ENCODE data around the gene DLL3. TPM values are rescaled to one million over a fixed set of nuclear protein-coding genes. Genes with fewer than 3 reads are reported as not detected.
A peak's percentile ranks its signal among the peaks of the same experiment; 100 is the strongest.

DLL3 gene
- total RNA-seq, 1 experiment from 2014 or later = 0.17 TPM

DNA sequence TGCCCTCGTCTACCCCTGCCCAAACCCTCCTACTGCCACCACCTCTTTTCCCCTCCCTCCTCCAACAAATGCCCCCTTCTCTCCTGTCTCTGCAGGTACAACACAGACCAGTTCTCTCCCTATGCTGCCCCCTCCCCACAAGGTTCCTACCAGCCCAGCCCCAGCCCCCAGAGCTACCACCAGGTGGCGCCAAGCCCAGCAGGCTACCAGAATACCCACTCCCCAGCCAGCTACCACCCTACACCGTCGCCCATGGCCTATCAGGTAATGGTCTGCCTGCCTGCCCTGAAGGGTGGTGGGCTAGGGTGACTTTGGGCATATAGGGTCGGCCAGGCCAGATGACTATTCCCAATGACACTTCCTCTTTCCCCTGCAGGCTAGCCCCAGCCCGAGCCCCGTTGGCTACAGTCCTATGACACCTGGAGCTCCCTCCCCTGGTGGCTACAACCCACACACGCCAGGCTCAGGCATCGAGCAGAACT lies 24.6 kb upstream of the DLL3 start:
- H3K36me3 ChIP-seq (ENCODE audit: control insufficient read depth in 1 of 2, insufficient read depth in 2 of 2, low read length in 2 of 2) = peaks cover 40 to 62% of the 10 kb centered on the region in 2 experiments; a peak in 3 of 4 replicates
- DNase-seq (ENCODE audit: low read depth, low spot score) = no peak
- H3K27me3 ChIP-seq (ENCODE audit: insufficient read depth, low read length) = no peaks in the 10 kb centered on the region
- H3K4me1 ChIP-seq (ENCODE audit: control insufficient read depth in 1 of 2, insufficient read depth in 2 of 2, low read length in 2 of 2) = no peaks in the 10 kb centered on the region
- RAD21 ChIA-PET (ENCODE audit: low non-redundant PET in 1 of 2, low total read pairs in 2 of 2, uncharacterized antibody in 2 of 2, unreplicated experiment in 2 of 2) = interaction anchor here in 1 of 2 experiments (0.6 kb wide), 1 partner anchor 29 kb away, joined by 3 read pairs; the partner anchor contains the start of gene SUPT5H
- no TSS peak for BruUV-seq (replicated peaks)
- H3K9me3 ChIP-seq (ENCODE audit: control insufficient read depth in 1 of 2, insufficient read depth in 1 of 2, low read depth in 1 of 2, low read length in 2 of 2) = no peaks in the 10 kb centered on the region
- CTCF ChIA-PET = interaction anchor here (0.7 to 3.5 kb wide), 8 partner anchors 9 to 198 kb away, joined by 3 to 24 read pairs (median 4); partner anchors contain the start of genes EID2 and EID2B
- no peak overlapping the region for H3K4me2 ChIP-seq (ENCODE audit: low read length)
- H3K27ac ChIP-seq (ENCODE audit: low read depth, low read length) = no peak overlapping the region
- intact Hi-C loops (cut with micrococcal nuclease) = loop anchor here (1.0 kb wide), 2 partner anchors 58 to 198 kb away; partner anchors contain the start of gene EID2B
- POLR2A ChIA-PET = interaction anchor here (2.4 kb wide), 1 partner anchor 38 kb away, joined by 8 read pairs; the partner anchor contains the start of gene RPS16
- H3K9me2 ChIP-seq (ENCODE audit: insufficient read depth) = no peaks in the 10 kb centered on the region
- ATAC-seq = peak; percentile 82
- H3K4me3 ChIP-seq (replicated peaks in 1 of 2; ENCODE audit: low read depth in 1 of 2, low read length in 2 of 2) = no peak overlapping the region
- TF ChIP-seq FOSL1 (IDR thresholded peaks at IDR 0.05; ENCODE audit: low read depth) = no peak
- TF ChIP-seq RAD21 (IDR thresholded peaks at IDR 0.05; ENCODE audit: low read depth) = peak; percentile 34; the same call in 1 of the 2 replicates
- TF ChIP-seq, protein P1, sequence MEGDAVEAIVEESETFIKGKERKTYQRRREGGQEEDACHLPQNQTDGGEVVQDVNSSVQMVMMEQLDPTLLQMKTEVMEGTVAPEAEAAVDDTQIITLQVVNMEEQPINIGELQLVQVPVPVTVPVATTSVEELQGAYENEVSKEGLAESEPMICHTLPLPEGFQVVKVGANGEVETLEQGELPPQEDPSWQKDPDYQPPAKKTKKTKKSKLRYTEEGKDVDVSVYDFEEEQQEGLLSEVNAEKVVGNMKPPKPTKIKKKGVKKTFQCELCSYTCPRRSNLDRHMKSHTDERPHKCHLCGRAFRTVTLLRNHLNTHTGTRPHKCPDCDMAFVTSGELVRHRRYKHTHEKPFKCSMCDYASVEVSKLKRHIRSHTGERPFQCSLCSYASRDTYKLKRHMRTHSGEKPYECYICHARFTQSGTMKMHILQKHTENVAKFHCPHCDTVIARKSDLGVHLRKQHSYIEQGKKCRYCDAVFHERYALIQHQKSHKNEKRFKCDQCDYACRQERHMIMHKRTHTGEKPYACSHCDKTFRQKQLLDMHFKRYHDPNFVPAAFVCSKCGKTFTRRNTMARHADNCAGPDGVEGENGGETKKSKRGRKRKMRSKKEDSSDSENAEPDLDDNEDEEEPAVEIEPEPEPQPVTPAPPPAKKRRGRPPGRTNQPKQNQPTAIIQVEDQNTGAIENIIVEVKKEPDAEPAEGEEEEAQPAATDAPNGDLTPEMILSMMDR (IDR thresholded peaks at IDR 0.05 in 2 of 3, conservative IDR thresholded peaks at IDR 0.05 in 1 of 3; ENCODE audit: borderline replicate concordance in 1 of 3, insufficient read depth in 1 of 3, low read depth in 2 of 3, low read length in 2 of 3) = peak; percentile 45 to 91 (median 87); a peak in 5 of 6 replicates
- no peak for TF ChIP-seq EGR1 (IDR thresholded peaks at IDR 0.05; ENCODE audit: low read depth)
- TF ChIP-seq TCF7L2 (IDR thresholded peaks at IDR 0.05; ENCODE audit: borderline replicate concordance, extremely low read depth, insufficient read depth, insufficient read length) = no peak
- TF ChIP-seq, protein P2, sequence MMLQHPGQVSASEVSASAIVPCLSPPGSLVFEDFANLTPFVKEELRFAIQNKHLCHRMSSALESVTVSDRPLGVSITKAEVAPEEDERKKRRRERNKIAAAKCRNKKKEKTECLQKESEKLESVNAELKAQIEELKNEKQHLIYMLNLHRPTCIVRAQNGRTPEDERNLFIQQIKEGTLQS (IDR thresholded peaks at IDR 0.05) = no peak
- no peak for TF ChIP-seq REST (IDR thresholded peaks at IDR 0.05; ENCODE audit: low read depth)
- TF ChIP-seq CBX3 (IDR thresholded peaks at IDR 0.05; ENCODE audit: low read depth) = no peak
- TF ChIP-seq, protein P3, sequence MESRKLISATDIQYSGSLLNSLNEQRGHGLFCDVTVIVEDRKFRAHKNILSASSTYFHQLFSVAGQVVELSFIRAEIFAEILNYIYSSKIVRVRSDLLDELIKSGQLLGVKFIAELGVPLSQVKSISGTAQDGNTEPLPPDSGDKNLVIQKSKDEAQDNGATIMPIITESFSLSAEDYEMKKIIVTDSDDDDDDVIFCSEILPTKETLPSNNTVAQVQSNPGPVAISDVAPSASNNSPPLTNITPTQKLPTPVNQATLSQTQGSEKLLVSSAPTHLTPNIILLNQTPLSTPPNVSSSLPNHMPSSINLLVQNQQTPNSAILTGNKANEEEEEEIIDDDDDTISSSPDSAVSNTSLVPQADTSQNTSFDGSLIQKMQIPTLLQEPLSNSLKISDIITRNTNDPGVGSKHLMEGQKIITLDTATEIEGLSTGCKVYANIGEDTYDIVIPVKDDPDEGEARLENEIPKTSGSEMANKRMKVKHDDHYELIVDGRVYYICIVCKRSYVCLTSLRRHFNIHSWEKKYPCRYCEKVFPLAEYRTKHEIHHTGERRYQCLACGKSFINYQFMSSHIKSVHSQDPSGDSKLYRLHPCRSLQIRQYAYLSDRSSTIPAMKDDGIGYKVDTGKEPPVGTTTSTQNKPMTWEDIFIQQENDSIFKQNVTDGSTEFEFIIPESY (IDR thresholded peaks at IDR 0.05; ENCODE audit: extremely low read depth, insufficient replicate concordance, low read length) = no peak
- no peak for TF ChIP-seq EZH2 (IDR thresholded peaks at IDR 0.05)
- H3K79me2 ChIP-seq (ENCODE audit: insufficient read depth, low read length) = no peaks in the 10 kb centered on the region
- no peak overlapping the region for H3K9ac ChIP-seq (ENCODE audit: low read length)
- no peak overlapping the region for H2AFZ ChIP-seq (ENCODE audit: low read depth, low read length, poor library complexity, severe bottlenecking)
- no peaks in the 10 kb centered on the region for H4K20me1 ChIP-seq (ENCODE audit: insufficient read depth)

Data from HCT116 (cell line).